Thoracic aorta (tissue), 2 donors: Measurements from ENCODE around the gene TCF20. TPM values are rescaled to one million over a fixed set of nuclear protein-coding genes. Genes with fewer than 3 reads are reported as not detected.

ENCODE experiments used
- ATAC-seq: fragments of 150-250 bp; one replicate; pipeline ENCODE4 v1.8.0; 2017; ENCODE audit warnings: low read depth; ENCODE audit not compliant: insufficient number of reproducible peaks, low FRiP score
- DNase-seq: peaks from one replicate; pipeline ENCODE4 v3.0.0-alpha.2; 2020; ENCODE audit warnings: low spot score
- H3K27ac ChIP-seq, 2 donors: fragments of 200-600 bp; sonication (generic); 1 replicate in 1 of 2; 2 replicates in 1 of 2; pipeline ENCODE4 v1.5.1; 2016; ENCODE audit warnings: mild to moderate bottlenecking in 2 of 2, moderate library complexity in 2 of 2
- H3K27me3 ChIP-seq: fragments of 200-600 bp; sonication (generic); replicated peaks from 2 replicates; pipeline ENCODE4 v1.6.0; 2016; ENCODE audit warnings: mild to moderate bottlenecking; ENCODE audit not compliant: insufficient read depth
- H3K36me3 ChIP-seq: fragments of 200-600 bp; sonication (generic); one replicate; pipeline ENCODE4 v1.5.1; 2016
- H3K4me1 ChIP-seq, 2 donors: fragments of 200-600 bp; sonication (generic); 1 replicate in 1 of 2; 2 replicates in 1 of 2; pipeline versions ENCODE4 v1.5.1 to v1.6.0; 2016; ENCODE audit warnings: low read depth in 2 of 2, mild to moderate bottlenecking in 1 of 2; ENCODE audit not compliant: control insufficient read depth in 1 of 2
- H3K4me3 ChIP-seq: fragments of 200-600 bp; sonication (generic); 2 replicates; pipeline ENCODE4 v1.5.1; 2016; ENCODE audit warnings: mild to moderate bottlenecking
- H3K9me3 ChIP-seq: fragments of 200-600 bp; sonication (generic); 2 replicates; pipeline ENCODE4 v1.5.1; 2016
- total RNA-seq, 2 donors: library from RNA; depleted of rRNA; stranded (reverse); fragments of >200 nt; gene quantifications; one replicate each; pipeline versions ENCODE4 v1.1.0 to v1.2.3, GENCODE V29; 2016
- TF ChIP-seq, protein P1 (sequence below): fragments of 200-600 bp; sonication (generic); IDR thresholded peaks from one replicate; pipeline ENCODE4 v1.5.1; 2019; ENCODE audit warnings: antibody characterized with exemption

The TCF20 gene
- total RNA-seq, 2 donors from 2014 or later: 25.7 to 30.3 TPM

DNA sequence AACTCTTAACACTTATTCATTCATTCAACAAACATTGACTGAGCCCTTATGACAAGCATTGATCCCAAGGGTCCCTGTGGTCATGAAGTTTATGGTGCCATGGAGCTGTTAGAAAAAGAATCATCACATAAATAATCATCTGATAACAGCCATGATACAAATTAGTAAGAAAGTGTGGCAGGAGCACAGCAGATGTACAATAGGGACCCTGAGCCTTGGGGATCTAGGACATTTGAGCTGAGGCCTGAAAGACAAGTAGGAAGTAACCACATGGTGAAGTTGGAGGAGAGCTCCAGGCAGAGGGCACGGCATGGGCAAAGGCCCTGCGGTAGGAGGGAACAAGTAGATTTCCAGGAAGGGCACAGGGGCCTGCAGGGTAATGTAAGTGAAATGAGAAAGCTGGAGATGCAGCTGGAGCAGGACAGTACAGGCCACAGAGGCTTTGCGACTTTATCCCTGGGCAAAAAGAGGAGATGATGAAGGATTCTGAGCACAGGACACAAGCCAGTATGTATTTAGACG is 6.8 kb upstream of the TCF20 start:
- Histone ChIP-seq H3K9me3 (no peaks in the 10 kb centered on the region), H3K27me3 (no peaks in the 10 kb centered on the region), H3K4me1 (no peaks in the 10 kb centered on the region), H3K27ac (no peak overlapping the region), H3K4me3 (no peak overlapping the region), H3K36me3 (no peaks in the 10 kb centered on the region)
- ATAC-seq: no peak
- no peak for DNase-seq
- TF ChIP-seq, protein P1, sequence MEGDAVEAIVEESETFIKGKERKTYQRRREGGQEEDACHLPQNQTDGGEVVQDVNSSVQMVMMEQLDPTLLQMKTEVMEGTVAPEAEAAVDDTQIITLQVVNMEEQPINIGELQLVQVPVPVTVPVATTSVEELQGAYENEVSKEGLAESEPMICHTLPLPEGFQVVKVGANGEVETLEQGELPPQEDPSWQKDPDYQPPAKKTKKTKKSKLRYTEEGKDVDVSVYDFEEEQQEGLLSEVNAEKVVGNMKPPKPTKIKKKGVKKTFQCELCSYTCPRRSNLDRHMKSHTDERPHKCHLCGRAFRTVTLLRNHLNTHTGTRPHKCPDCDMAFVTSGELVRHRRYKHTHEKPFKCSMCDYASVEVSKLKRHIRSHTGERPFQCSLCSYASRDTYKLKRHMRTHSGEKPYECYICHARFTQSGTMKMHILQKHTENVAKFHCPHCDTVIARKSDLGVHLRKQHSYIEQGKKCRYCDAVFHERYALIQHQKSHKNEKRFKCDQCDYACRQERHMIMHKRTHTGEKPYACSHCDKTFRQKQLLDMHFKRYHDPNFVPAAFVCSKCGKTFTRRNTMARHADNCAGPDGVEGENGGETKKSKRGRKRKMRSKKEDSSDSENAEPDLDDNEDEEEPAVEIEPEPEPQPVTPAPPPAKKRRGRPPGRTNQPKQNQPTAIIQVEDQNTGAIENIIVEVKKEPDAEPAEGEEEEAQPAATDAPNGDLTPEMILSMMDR: no peak

DNA sequence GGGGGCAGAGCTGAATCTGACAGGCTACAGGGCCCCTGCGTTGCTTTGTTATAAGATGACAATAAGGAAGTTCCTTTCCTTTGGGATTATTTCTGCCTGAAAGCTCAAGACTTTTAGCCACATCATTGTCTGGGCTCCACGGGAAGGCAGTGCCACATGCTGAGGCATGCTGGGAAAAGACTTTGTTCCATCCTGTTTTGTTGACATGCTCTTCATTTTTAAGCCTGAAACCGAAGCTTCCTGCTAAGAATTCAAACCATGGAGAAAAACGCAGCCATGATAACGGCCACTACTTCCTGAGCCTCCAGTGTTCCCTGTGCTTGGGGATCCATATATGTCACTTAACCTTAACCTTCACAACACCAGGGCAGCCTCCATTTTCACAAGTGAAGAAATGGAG is 5.5 kb upstream of the TCF20 start:
- no peaks in the 10 kb centered on the region for H3K9me3 ChIP-seq
- no peak overlapping the region for H3K4me3 ChIP-seq
- no peak overlapping the region for H3K27ac ChIP-seq
- TF ChIP-seq, protein P1: no peak
- ATAC-seq (no peak), DNase-seq (no peak)
- H3K36me3 ChIP-seq: no peaks in the 10 kb centered on the region
- H3K4me1 ChIP-seq: peaks cover 2 to 3% of the 10 kb centered on the region in 2 donors
- no peaks in the 10 kb centered on the region for H3K27me3 ChIP-seq

DNA sequence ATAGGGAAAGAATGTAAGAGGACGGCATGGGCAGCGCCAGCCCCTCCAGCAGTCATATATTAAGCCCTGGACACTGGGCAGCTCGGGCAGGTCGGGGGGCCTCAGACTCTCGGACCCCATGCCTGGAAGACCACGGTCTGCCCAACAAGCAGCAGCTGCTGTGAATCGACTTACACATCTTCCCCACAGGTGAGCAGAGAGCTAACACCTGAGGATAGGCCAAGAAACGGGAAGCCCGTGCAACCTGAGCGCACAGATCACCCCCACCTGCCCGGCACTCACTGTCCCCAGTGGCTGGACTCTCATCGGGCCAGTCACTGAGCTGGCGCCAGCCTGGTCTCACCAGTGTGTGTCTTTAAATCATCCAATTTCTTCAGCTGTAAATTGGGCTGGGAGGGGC is 4.7 kb upstream of the TCF20 start:
- TF ChIP-seq, protein P1: no peak

DNA sequence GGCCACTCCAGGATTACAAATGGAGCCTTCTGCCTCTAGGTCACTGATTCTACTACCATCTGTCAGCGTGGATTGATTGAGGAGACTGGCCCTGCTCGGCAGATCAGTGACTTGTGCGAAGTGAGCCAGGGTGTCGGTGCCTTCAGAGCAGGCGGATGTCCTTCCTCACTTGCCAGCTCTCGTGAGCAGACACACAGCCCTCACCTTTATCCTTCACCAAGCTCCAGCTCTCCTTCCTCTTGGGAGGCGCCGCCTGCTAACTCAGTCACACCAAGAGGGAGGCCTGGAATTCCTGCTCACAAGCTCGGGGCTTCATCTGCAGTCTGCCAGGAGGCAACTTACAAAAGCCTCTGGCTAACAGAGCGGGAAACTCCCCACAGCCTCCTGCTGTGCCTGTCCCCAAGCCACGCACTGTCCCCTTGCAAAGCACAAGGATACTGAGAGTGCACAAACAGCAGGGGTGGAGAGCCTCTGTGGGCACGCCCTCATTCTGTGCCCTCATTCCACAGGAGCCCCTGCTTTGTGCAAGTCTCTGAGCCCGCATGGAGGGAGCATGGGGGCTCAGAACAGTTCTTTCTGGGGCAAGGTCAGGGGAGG is 3.5 kb upstream of the TCF20 start:
- no peak overlapping the region for H3K4me3 ChIP-seq
- H3K27ac ChIP-seq: no peak overlapping the region
- H3K4me1 ChIP-seq: peaks cover 6% of the 10 kb centered on the region in 2 donors
- no peaks in the 10 kb centered on the region for H3K36me3 ChIP-seq
- H3K27me3 ChIP-seq: no peaks in the 10 kb centered on the region
- H3K9me3 ChIP-seq: no peaks in the 10 kb centered on the region
- ATAC-seq (no peak), DNase-seq (no peak)
- TF ChIP-seq, protein P1: no peak

More for the DNA sequence above, 4.7 kb upstream of the TCF20 start:
- DNase-seq (no peak), ATAC-seq (no peak)
- H3K27me3 ChIP-seq: no peaks in the 10 kb centered on the region
- H3K4me3 ChIP-seq: no peak overlapping the region
- H3K27ac ChIP-seq: no peak overlapping the region
- H3K36me3 ChIP-seq: no peaks in the 10 kb centered on the region
- peaks cover 4 to 5% of the 10 kb centered on the region in 2 donors for H3K4me1 ChIP-seq
- H3K9me3 ChIP-seq: no peaks in the 10 kb centered on the region

DNA sequence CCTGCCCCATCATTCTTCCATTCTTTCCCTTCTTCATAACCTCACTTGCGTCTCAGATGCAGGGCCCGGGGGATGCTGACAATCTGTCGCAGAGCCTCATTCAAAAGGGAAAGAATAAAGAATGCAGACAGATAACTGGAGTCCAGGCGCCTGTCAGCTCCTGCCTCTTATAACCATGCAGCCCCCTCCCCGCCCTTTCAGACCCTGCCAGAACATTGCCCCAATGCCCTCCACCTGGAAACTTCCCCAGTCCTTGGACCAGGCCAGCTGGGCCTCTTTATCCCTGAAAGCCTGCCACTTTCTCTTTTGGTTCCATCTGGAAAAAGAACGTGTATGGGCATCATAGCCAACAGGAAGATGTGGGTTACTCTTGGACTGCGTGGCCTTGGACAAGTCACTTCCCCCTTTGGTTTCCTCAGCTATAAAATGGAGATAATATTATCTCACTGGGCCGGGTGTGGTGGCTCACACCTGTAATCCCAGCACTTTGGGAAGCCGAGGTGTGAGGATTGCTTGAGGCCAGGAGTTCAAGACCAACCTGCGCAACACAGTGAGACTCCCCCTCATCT is 2.1 kb upstream of the TCF20 start:
- Histone ChIP-seq H3K4me3 (no peak overlapping the region), H3K4me1 (peaks cover 10 to 13% of the 10 kb centered on the region in 2 donors), H3K27me3 (no peaks in the 10 kb centered on the region), H3K36me3 (no peaks in the 10 kb centered on the region), H3K9me3 (no peaks in the 10 kb centered on the region), H3K27ac (no peak overlapping the region)
- DNase-seq (no peak), ATAC-seq (no peak)
- TF ChIP-seq, protein P1: no peak
